Right lobe of liver (tissue), 6 donors: Measurements from ENCODE around the gene ITGB8. TPM values are rescaled to one million over a fixed set of nuclear protein-coding genes. Genes with fewer than 3 reads are reported as not detected.

Experiments
- ATAC-seq, 4 donors: fragments of 200-7000 bp; cut with Tn5 transposase; one replicate each; pipeline ENCODE4 v1.9.1; 2020; ENCODE audit warnings: mild to moderate bottlenecking in 4 of 4, moderate library complexity in 4 of 4
- DNase-seq, 3 donors: peaks; one replicate each; pipeline ENCODE4 v3.0.0-alpha.2; 2020
- H3K27ac ChIP-seq, 3 donors: fragments of 200-600 bp; one replicate each; pipeline ENCODE4 v1.8.0; 2022
- H3K27me3 ChIP-seq, 2 donors: fragments of 200-600 bp; one replicate each; pipeline ENCODE4 v1.8.0; 2022
- H3K36me3 ChIP-seq, 4 donors: fragments of 200-600 bp; sonication (generic) in 1 of 4; one replicate each; pipeline versions ENCODE4 v1.5.1 to v1.8.0; 2017 to 2022; ENCODE audit warnings: control low read depth in 1 of 4
- H3K4me1 ChIP-seq, 4 donors: fragments of 200-600 bp; sonication (generic) in 1 of 4; one replicate each; pipeline versions ENCODE4 v1.5.1 to v1.8.0; 2017 to 2022; ENCODE audit warnings: control low read depth in 1 of 4
- H3K4me3 ChIP-seq, 3 donors: fragments of 200-600 bp; one replicate each; pipeline ENCODE4 v1.8.0; 2022
- H3K9me3 ChIP-seq, 4 donors: fragments of 200-600 bp; sonication (generic) in 1 of 4; one replicate each; pipeline versions ENCODE4 v1.5.1 to v1.8.0; 2017 to 2022; ENCODE audit warnings: control low read depth in 1 of 4
- POLR2A ChIP-seq: fragments of 450-650 bp; IDR thresholded peaks from one replicate; pipeline ENCODE4 v1.6.1; 2017; ENCODE audit warnings: antibody characterized with exemption, mild to moderate bottlenecking
- WGBS: methylation state at CpG from one replicate; pipeline ENCODE4 v1.1.6; 2018; ENCODE audit warnings: low coverage, low lambda C conversion rate; ENCODE audit not compliant: insufficient coverage; ENCODE audit errors: missing lambda C conversion rate; 5-methylcytosine and 5-hydroxymethylcytosine counted together
- intact Hi-C, 2 donors: fragments of 100-400 bp; cut with DNase I; formaldehyde crosslinking; loops; one replicate each; pipeline versions ENCODE4 v1.11.2 to v1.14.1; 2022
- total RNA-seq, 6 experiments: library from RNA; depleted of rRNA in 2 of 6; stranded (reverse); fragments of >200 nt in 2 of 6; fragmentation: NEBNext Ultra II Directional in 3 of 6; extraction: Animal tissue kit (Norgen Biotek cat#: 25700) in 3 of 6; gene quantifications; one replicate each; pipeline versions ENCODE4 v1.1.0 to v1.2.4, GENCODE V29; 2016 to 2023
- TF ChIP-seq, protein P1 (sequence below), 4 donors: fragments of 200-600 bp in 3 of 4; fragments of 450-650 bp in 1 of 4; IDR thresholded peaks; one replicate each; pipeline versions ENCODE4 v1.5.1 to v1.8.0; 2016 to 2022; ENCODE audit warnings: antibody characterized with exemption in 4 of 4, mild to moderate bottlenecking in 2 of 4
- donor health status: DM: no; HTN: yes; CAD: no.
- donor health status: DM: no; HTN: no; CAD: no.
- donor health status: DM: no; HTN: no; CAD: no.
- donor health status: DM: no; HTN: yes; CAD: no.
- donor health status: DM: no; HTN: yes; CAD: no.

ITGB8 gene
- total RNA-seq, 6 experiments from 2014 or later = 0.43 to 0.70 (median 0.56) TPM

DNA sequence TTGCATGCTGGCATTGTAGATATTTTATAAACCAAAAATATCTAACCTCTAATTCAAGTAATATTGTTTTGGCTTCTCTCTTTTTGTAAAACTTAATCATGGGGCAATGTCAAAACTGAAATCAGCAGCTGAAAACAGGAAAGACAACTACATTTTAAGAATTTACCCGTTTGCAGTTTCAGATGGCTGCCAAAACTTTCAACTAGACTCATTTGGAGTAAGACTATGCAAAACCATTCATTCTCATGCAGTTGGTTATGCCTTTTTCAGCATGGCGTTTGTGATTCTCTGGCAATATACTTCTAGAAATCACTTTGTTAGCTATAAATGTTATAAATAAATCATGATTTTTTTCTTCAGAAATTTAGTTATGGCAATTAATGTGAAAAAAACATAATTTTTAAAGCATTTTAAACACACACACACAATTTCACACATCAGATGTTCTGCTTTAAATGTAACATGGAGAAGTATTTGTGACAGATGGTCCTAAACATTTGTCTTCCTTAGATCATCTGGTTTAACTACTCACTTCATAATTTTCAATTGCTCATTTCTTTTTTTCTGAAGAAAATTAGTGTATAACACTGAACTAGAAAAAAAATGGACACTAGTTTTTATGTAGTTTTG lies 116.4 kb downstream of the ITGB8 start:
- no peak for DNase-seq
- H3K27me3 ChIP-seq = no peaks in the 10 kb centered on the region
- intact Hi-C loops = no loop called here
- no peaks in the 10 kb centered on the region for H3K4me1 ChIP-seq
- no peak for ATAC-seq
- TF ChIP-seq POLR2A = no peak
- TF ChIP-seq, protein P1, sequence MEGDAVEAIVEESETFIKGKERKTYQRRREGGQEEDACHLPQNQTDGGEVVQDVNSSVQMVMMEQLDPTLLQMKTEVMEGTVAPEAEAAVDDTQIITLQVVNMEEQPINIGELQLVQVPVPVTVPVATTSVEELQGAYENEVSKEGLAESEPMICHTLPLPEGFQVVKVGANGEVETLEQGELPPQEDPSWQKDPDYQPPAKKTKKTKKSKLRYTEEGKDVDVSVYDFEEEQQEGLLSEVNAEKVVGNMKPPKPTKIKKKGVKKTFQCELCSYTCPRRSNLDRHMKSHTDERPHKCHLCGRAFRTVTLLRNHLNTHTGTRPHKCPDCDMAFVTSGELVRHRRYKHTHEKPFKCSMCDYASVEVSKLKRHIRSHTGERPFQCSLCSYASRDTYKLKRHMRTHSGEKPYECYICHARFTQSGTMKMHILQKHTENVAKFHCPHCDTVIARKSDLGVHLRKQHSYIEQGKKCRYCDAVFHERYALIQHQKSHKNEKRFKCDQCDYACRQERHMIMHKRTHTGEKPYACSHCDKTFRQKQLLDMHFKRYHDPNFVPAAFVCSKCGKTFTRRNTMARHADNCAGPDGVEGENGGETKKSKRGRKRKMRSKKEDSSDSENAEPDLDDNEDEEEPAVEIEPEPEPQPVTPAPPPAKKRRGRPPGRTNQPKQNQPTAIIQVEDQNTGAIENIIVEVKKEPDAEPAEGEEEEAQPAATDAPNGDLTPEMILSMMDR (IDR thresholded peaks at IDR 0.05) = no peak
- H3K27ac ChIP-seq = no peak overlapping the region
- no peak overlapping the region for H3K4me3 ChIP-seq
- WGBS = 22% methylated on average over 2 of the region's 2 CpGs
- H3K36me3 ChIP-seq = no peaks in the 10 kb centered on the region
- H3K9me3 ChIP-seq = no peaks in the 10 kb centered on the region

DNA sequence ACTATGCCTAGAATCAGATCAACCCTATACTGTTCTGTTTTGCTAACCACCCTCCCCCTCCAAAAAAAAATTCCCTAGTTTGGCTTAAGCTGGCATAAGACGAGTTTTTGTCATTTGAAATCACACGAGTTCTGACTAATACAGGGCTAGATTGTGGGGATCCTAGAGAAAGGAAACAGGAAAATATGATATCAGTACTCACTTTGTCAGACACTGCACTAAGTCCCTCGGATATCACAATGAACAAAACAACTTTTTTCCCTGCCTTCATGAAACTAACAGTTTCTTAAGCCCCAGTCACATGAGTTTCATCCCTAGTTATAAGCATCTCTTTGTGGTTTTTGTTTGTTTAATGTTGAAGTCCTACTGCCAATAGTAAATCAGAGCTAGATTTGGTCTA lies 118.5 kb downstream of the ITGB8 start:
- H3K36me3 ChIP-seq = no peaks in the 10 kb centered on the region
- no peak for ATAC-seq
- H3K4me1 ChIP-seq = no peaks in the 10 kb centered on the region
- H3K4me3 ChIP-seq = no peak overlapping the region
- DNase-seq = no peak
- no peaks in the 10 kb centered on the region for H3K27me3 ChIP-seq
- WGBS = 24% methylated on average over 3 of the region's 3 CpGs
- intact Hi-C loops = no loop called here
- H3K9me3 ChIP-seq = no peaks in the 10 kb centered on the region
- H3K27ac ChIP-seq = no peak overlapping the region
- TF ChIP-seq, protein P1 (IDR thresholded peaks at IDR 0.05) = no peak
- TF ChIP-seq POLR2A = no peak

DNA sequence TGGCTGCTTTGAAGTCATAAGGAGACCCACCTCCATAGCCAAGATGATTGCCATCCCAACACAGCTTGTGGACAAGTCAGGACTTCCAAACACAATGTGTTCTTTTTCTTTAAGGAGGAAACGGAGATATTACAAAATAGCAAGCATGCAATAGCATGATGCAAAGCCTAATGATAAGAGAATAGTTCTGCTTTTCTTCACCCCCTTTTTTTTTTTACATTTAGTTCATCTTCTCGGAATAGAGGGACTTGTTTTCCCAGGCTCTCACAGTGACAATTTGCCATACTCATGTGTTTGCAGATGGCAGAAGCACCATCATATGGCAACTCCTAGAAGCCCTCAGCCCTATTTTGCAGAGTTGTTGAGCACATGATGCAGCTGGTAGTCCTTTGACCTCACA lies 119.8 kb downstream of the ITGB8 start:
- Histone ChIP-seq H3K27me3 (no peaks in the 10 kb centered on the region), H3K9me3 (no peaks in the 10 kb centered on the region), H3K4me3 (no peak overlapping the region), H3K27ac (no peak overlapping the region), H3K4me1 (no peaks in the 10 kb centered on the region), H3K36me3 (no peaks in the 10 kb centered on the region)
- intact Hi-C loops = no loop called here
- no peak for DNase-seq
- ATAC-seq = no peak
- TF ChIP-seq, protein P1 (IDR thresholded peaks at IDR 0.05) = no peak
- TF ChIP-seq POLR2A = no peak
- 19% methylated on average over 2 of the region's 2 CpGs for WGBS

DNA sequence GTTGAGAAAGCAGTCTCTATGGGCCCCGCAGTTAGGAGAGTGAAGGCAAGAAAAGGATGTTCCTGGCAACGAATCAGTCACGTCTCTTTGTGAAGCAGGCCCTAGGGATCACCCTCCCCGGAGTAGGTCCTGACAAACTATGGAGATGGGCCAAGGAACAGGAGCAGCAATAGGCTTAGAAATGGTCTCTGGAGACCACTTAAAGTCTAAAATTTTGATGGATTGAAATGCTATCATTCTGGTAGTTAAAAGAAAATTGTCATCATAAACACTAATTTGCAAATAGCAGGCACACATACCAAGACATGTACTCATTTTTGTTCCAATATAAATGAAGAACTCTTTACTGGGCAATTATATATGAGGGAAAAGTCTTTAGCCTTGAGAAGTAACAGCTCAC lies 123.5 kb downstream of the ITGB8 start:
- TF ChIP-seq, protein P1 (IDR thresholded peaks at IDR 0.05) = no peak
- Histone ChIP-seq H3K4me1 (no peaks in the 10 kb centered on the region), H3K36me3 (no peaks in the 10 kb centered on the region), H3K4me3 (no peak overlapping the region), H3K9me3 (no peaks in the 10 kb centered on the region), H3K27me3 (no peaks in the 10 kb centered on the region), H3K27ac (no peak overlapping the region)
- 45% methylated on average over 3 of the region's 4 CpGs for WGBS
- ATAC-seq (no peak), DNase-seq (no peak)
- intact Hi-C loops = no loop called here

DNA sequence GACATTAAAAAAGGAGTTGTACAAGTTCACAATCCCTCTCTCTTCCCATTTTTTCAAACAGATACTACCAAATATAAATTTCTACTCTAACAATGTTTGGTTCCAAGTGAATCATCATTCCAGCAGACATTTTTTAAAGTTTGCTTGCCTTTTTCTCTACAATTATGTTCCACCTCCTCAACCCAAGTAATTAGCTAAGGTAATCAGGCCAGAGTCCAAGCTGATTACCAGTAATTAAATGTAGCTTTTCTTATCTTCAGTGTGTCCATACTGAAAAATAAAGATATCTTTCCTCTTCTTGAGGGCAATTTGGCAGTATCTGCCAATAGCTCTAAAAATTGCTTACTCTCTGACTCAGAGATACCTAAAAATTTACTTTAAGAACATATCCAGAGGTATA lies 126.0 kb downstream of the ITGB8 start:
- no peaks in the 10 kb centered on the region for H3K4me1 ChIP-seq
- ATAC-seq = no peak
- intact Hi-C loops = no loop called here
- H3K27ac ChIP-seq = no peak overlapping the region
- DNase-seq = no peak
- H3K36me3 ChIP-seq = no peaks in the 10 kb centered on the region
- no peaks in the 10 kb centered on the region for H3K27me3 ChIP-seq
- no peaks in the 10 kb centered on the region for H3K9me3 ChIP-seq
- TF ChIP-seq POLR2A = no peak
- TF ChIP-seq, protein P1 (IDR thresholded peaks at IDR 0.05) = no peak
- H3K4me3 ChIP-seq = no peak overlapping the region
